OCI-LY1 (cell line): ENCODE data around the gene REC8.

Experiments used
- H2AFZ ChIP-seq: fragments of 200-600 bp; sonication (generic), shearing (Covaris generic); 2 replicates; pipeline ENCODE4 v1.6.0; 2014; ENCODE audit warnings: antibody characterized with exemption, mild to moderate bottlenecking, low read length
- H3F3A ChIP-seq: fragments of 200-600 bp; sonication (generic), shearing (Covaris generic); 2 replicates; pipeline ENCODE4 v1.6.0; 2014; ENCODE audit warnings: mild to moderate bottlenecking, antibody characterized with exemption, low read length, moderate library complexity; ENCODE audit not compliant: insufficient read depth
- H3K27ac ChIP-seq: fragments of 200-600 bp; sonication (generic); 2 replicates; pipeline ENCODE4 v1.5.1; 2014; ENCODE audit warnings: low read length, mixed run types, mild to moderate bottlenecking, low read depth; ENCODE audit not compliant: poor library complexity, severe bottlenecking
- H3K27me3 ChIP-seq: fragments of 200-600 bp; sonication (generic); 2 replicates; pipeline ENCODE4 v1.6.0; 2014; ENCODE audit warnings: antibody characterized with exemption, mild to moderate bottlenecking, low read length, moderate library complexity; ENCODE audit not compliant: insufficient read depth
- H3K36me3 ChIP-seq: fragments of 200-600 bp; sonication (generic); 2 replicates; pipeline ENCODE4 v1.6.1; 2014; ENCODE audit warnings: mild to moderate bottlenecking, antibody characterized with exemption, low read length, moderate library complexity, mixed read lengths; ENCODE audit not compliant: insufficient read depth
- H3K4me1 ChIP-seq: fragments of 200-600 bp; sonication (generic); 2 replicates; pipeline ENCODE4 v1.5.1; 2014; ENCODE audit warnings: mild to moderate bottlenecking, low read length, moderate library complexity; ENCODE audit not compliant: insufficient read depth, severe bottlenecking
- H3K4me2 ChIP-seq: fragments of 200-600 bp; sonication (generic), shearing (Covaris generic); 2 replicates; pipeline ENCODE4 v1.6.1; 2014; ENCODE audit warnings: low read length
- H3K4me3 ChIP-seq: fragments of 200-600 bp; sonication (generic); 2 replicates; pipeline ENCODE4 v1.5.1; 2014; ENCODE audit warnings: low read length, low read depth, mild to moderate bottlenecking, mixed read lengths; ENCODE audit not compliant: poor library complexity, severe bottlenecking
- H3K79me2 ChIP-seq: fragments of 200-600 bp; shearing (Covaris generic); 2 replicates; pipeline ENCODE4 v1.6.1; 2016; ENCODE audit warnings: mixed run types, low read length, mixed read lengths; ENCODE audit not compliant: insufficient read depth
- H3K9ac ChIP-seq: fragments of 200-600 bp; sonication (generic), shearing (Covaris generic); 2 replicates; pipeline ENCODE4 v1.6.1; 2014; ENCODE audit warnings: mild to moderate bottlenecking, low read length, mixed read lengths
- H3K9me2 ChIP-seq: fragments of 200-600 bp; sonication (generic), shearing (Covaris generic); 2 replicates; pipeline ENCODE4 v1.6.1; 2014; ENCODE audit warnings: low read depth, mild to moderate bottlenecking, low read length, mixed read lengths
- H3K9me3 ChIP-seq: fragments of 200-600 bp; shearing (Covaris generic); 2 replicates; pipeline ENCODE4 v1.6.1; 2014; ENCODE audit warnings: low read length, mixed read lengths
- H4K20me1 ChIP-seq: fragments of 200-600 bp; sonication (generic), shearing (Covaris generic); 2 replicates; pipeline ENCODE4 v1.6.0; 2016; ENCODE audit warnings: mild to moderate bottlenecking, low read length; ENCODE audit not compliant: insufficient read depth
- CTCF ChIP-seq: fragments of 200-600 bp; sonication (generic), shearing (Covaris generic); IDR thresholded peaks from 2 replicates; pipeline ENCODE4 v1.5.1; 2017; ENCODE audit warnings: mild to moderate bottlenecking, antibody characterized with exemption, low read length, moderate library complexity, mixed read lengths
- EZH2 ChIP-seq: fragments of 200-600 bp; sonication (generic), shearing (Covaris generic); IDR thresholded peaks from 2 replicates; pipeline ENCODE4 v1.8.0; 2017; ENCODE audit warnings: borderline replicate concordance, mixed run types, mild to moderate bottlenecking, antibody characterized with exemption, low read length, moderate library complexity, mixed read lengths

REC8 gene

GRCh38 chr14:24156840-24157239 is 15.0 kb upstream of the REC8 start:
- no peaks in the 10 kb centered on the region for H3F3A ChIP-seq
- H4K20me1 ChIP-seq, result no peaks in the 10 kb centered on the region
- H3K27me3 ChIP-seq, result no peaks in the 10 kb centered on the region
- H3K9me3 ChIP-seq, result no peaks in the 10 kb centered on the region
- no peak overlapping the region for H3K27ac ChIP-seq
- H3K9ac ChIP-seq, result no peak overlapping the region
- H3K36me3 ChIP-seq, result peaks cover 55% of the 10 kb centered on the region
- TF ChIP-seq CTCF (no peak), EZH2 (no peak)
- H3K79me2 ChIP-seq, result no peaks in the 10 kb centered on the region
- H3K4me3 ChIP-seq, result no peak overlapping the region
- H2AFZ ChIP-seq, result no peak overlapping the region
- no peak overlapping the region for H3K4me2 ChIP-seq
- peaks cover 12% of the 10 kb centered on the region for H3K4me1 ChIP-seq
- no peaks in the 10 kb centered on the region for H3K9me2 ChIP-seq

- TF ChIP-seq CTCF, result no peak
- no peak for TF ChIP-seq EZH2
- Histone ChIP-seq H3K79me2 (no peaks in the 10 kb centered on the region), H4K20me1 (no peaks in the 10 kb centered on the region), H3K4me2 (no peak overlapping the region), H3K9ac (no peak overlapping the region), H3K9me2 (no peaks in the 10 kb centered on the region), H3K4me1 (peaks cover 16% of the 10 kb centered on the region), H3K27me3 (no peaks in the 10 kb centered on the region), H3F3A (no peaks in the 10 kb centered on the region), H3K27ac (no peak overlapping the region), H2AFZ (no peak overlapping the region), H3K36me3 (peaks cover 56% of the 10 kb centered on the region), H3K4me3 (no peak overlapping the region), H3K9me3 (no peaks in the 10 kb centered on the region)
Measured at GRCh38 chr14:24157331-24157730, 14.5 kb upstream of the REC8 start.

GRCh38 chr14:24159777-24160498 is 11.9 kb upstream of the REC8 start:
- TF ChIP-seq EZH2, result no peak
- no peak for TF ChIP-seq CTCF
- Histone ChIP-seq H3K4me1 (peaks cover 17% of the 10 kb centered on the region), H3K4me2 (no peak overlapping the region), H3K27ac (no peak overlapping the region), H4K20me1 (no peaks in the 10 kb centered on the region), H3K36me3 (peaks cover 67% of the 10 kb centered on the region), H3K79me2 (no peaks in the 10 kb centered on the region), H2AFZ (no peak overlapping the region), H3K9ac (no peak overlapping the region), H3F3A (no peaks in the 10 kb centered on the region), H3K9me3 (no peaks in the 10 kb centered on the region), H3K4me3 (no peak overlapping the region), H3K27me3 (no peaks in the 10 kb centered on the region), H3K9me2 (no peaks in the 10 kb centered on the region)
